ENCODE measurements around the gene COL4A5.

COL4A5 gene

DNA sequence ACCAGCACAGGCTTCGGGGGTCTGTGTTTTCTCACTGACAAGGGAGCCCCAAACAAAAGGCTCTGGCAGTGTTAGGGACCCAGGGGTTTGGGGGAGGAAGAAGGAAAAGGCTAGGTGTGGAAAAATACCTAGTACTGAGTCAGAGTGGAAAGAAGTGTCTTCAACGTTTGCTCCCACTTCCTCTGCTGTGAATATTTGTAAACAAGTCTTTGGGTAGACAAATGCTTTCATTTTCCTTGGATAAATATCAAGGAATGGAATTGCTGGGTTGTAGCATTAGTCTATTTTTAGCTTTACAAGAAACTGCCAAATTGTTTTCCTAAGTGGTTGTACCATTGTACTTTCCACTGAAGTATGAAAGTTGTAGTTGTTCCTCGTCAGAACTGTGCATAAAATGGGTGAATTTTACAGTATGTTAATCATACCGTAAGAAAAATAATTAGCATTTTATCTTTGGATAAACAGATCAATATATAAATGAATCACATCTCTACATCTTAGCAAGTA lies 17.4 kb downstream of the COL4A5 start:
- no peak overlapping the region for H3K27ac ChIP-seq (replicated peaks; ENCODE audit: low read length)
- H3K9ac ChIP-seq (ENCODE audit: low read depth, low read length, poor library complexity), result no peak overlapping the region
- H3K14ac ChIP-seq (ENCODE audit: low read length), result no peak overlapping the region
- no peak overlapping the region for H2BK120ac ChIP-seq (ENCODE audit: low read depth, low read length)
- no peaks in the 10 kb centered on the region for H3K4me1 ChIP-seq (ENCODE audit: control insufficient read depth in 2 of 2, insufficient read depth in 1 of 2, low read depth in 1 of 2, low read length in 2 of 2)
- H3K36me3 ChIP-seq (replicated peaks in 1 of 2; ENCODE audit: control insufficient read depth in 2 of 2, insufficient read depth in 2 of 2, low read length in 2 of 2), result no peaks in the 10 kb centered on the region
- H4K8ac ChIP-seq (ENCODE audit: low read depth, low read length), result no peak overlapping the region
- no peaks in the 10 kb centered on the region for H3K27me3 ChIP-seq (ENCODE audit: control insufficient read depth in 3 of 3, insufficient read depth in 3 of 3, low read depth in 1 of 3, low read length in 3 of 3)
- H2AK5ac ChIP-seq (ENCODE audit: low read depth, low read length), result no peak overlapping the region
- DNase-seq (ENCODE audit: low spot score), result no peak
- no peak overlapping the region for H3K4me3 ChIP-seq (ENCODE audit: low read length in 2 of 2)
- H3K23ac ChIP-seq (ENCODE audit: low read depth, low read length, poor library complexity), result no peak overlapping the region
- no peak overlapping the region for H2AFZ ChIP-seq (ENCODE audit: low read length)
- no CpG with 5 or more reads among the region's 4 CpGs for WGBS, 2 donors (ENCODE audit: extremely low coverage in 2 of 2, insufficient read length in 2 of 2, insufficient replicate concordance in 1 of 2)
- no peaks in the 10 kb centered on the region for H3K9me3 ChIP-seq (replicated peaks in 1 of 2; ENCODE audit: control insufficient read depth in 2 of 2, insufficient read depth in 1 of 2, low read depth in 1 of 2, low read length in 2 of 2)
- H3K4me2 ChIP-seq (ENCODE audit: insufficient read depth, low read length, poor library complexity, severe bottlenecking), result no peak overlapping the region
- H3K18ac ChIP-seq (ENCODE audit: low read length), result no peak overlapping the region
- H4K91ac ChIP-seq (ENCODE audit: low read depth, low read length, poor library complexity), result no peak overlapping the region
- no peak overlapping the region for H3K4ac ChIP-seq (ENCODE audit: low read length)
- no peak overlapping the region for H2BK5ac ChIP-seq (ENCODE audit: low read length)
- no peak overlapping the region for H2BK12ac ChIP-seq (ENCODE audit: low read length)
- H3K79me1 ChIP-seq (ENCODE audit: low read depth, low read length), result no peaks in the 10 kb centered on the region
- H2BK15ac ChIP-seq (ENCODE audit: low read length), result no peak overlapping the region

GRCh38 chrX:108464604-108465003 lies 25.0 kb downstream of the COL4A5 start:
- H2BK15ac ChIP-seq (ENCODE audit: low read length), result no peak overlapping the region
- no peak overlapping the region for H3K4me2 ChIP-seq (ENCODE audit: insufficient read depth, low read length, poor library complexity, severe bottlenecking)
- H3K23ac ChIP-seq (ENCODE audit: low read depth, low read length, poor library complexity), result no peak overlapping the region
- H3K27ac ChIP-seq (replicated peaks; ENCODE audit: low read length), result no peak overlapping the region
- H4K8ac ChIP-seq (ENCODE audit: low read depth, low read length), result no peak overlapping the region
- DNase-seq (ENCODE audit: low spot score), result no peak
- no peaks in the 10 kb centered on the region for H3K36me3 ChIP-seq (replicated peaks in 1 of 2; ENCODE audit: control insufficient read depth in 2 of 2, insufficient read depth in 2 of 2, low read length in 2 of 2)
- no peak overlapping the region for H2AK5ac ChIP-seq (ENCODE audit: low read depth, low read length)
- no peak overlapping the region for H2BK5ac ChIP-seq (ENCODE audit: low read length)
- no peaks in the 10 kb centered on the region for H3K4me1 ChIP-seq (ENCODE audit: control insufficient read depth in 2 of 2, insufficient read depth in 1 of 2, low read depth in 1 of 2, low read length in 2 of 2)
- H3K9me3 ChIP-seq (replicated peaks in 1 of 2; ENCODE audit: control insufficient read depth in 2 of 2, insufficient read depth in 1 of 2, low read depth in 1 of 2, low read length in 2 of 2), result no peaks in the 10 kb centered on the region
- no peak overlapping the region for H3K4ac ChIP-seq (ENCODE audit: low read length)
- no peak overlapping the region for H2BK12ac ChIP-seq (ENCODE audit: low read length)
- no peak overlapping the region for H3K18ac ChIP-seq (ENCODE audit: low read length)
- H3K14ac ChIP-seq (ENCODE audit: low read length), result no peak overlapping the region
- H4K91ac ChIP-seq (ENCODE audit: low read depth, low read length, poor library complexity), result no peak overlapping the region
- H3K27me3 ChIP-seq (ENCODE audit: control insufficient read depth in 3 of 3, insufficient read depth in 3 of 3, low read depth in 1 of 3, low read length in 3 of 3), result no peaks in the 10 kb centered on the region
- no peak overlapping the region for H3K4me3 ChIP-seq (ENCODE audit: low read length in 2 of 2)
- no peak overlapping the region for H2AFZ ChIP-seq (ENCODE audit: low read length)
- no peak overlapping the region for H3K9ac ChIP-seq (ENCODE audit: low read depth, low read length, poor library complexity)
- no CpG with 5 or more reads among the region's 3 CpGs for WGBS, 2 donors (ENCODE audit: extremely low coverage in 2 of 2, insufficient read length in 2 of 2, insufficient replicate concordance in 1 of 2)
- no peaks in the 10 kb centered on the region for H3K79me1 ChIP-seq (ENCODE audit: low read depth, low read length)
- no peak overlapping the region for H2BK120ac ChIP-seq (ENCODE audit: low read depth, low read length)

- Histone ChIP-seq H3K4me2 (ENCODE audit: insufficient read depth, low read length, poor library complexity, severe bottlenecking) (no peak overlapping the region), H2BK15ac (ENCODE audit: low read length) (no peak overlapping the region), H2BK5ac (ENCODE audit: low read length) (no peak overlapping the region), H3K4ac (ENCODE audit: low read length) (no peak overlapping the region), H3K4me1 (ENCODE audit: control insufficient read depth in 2 of 2, insufficient read depth in 1 of 2, low read depth in 1 of 2, low read length in 2 of 2) (no peaks in the 10 kb centered on the region), H3K79me1 (ENCODE audit: low read depth, low read length) (no peaks in the 10 kb centered on the region), H3K36me3 (replicated peaks in 1 of 2; ENCODE audit: control insufficient read depth in 2 of 2, insufficient read depth in 2 of 2, low read length in 2 of 2) (no peaks in the 10 kb centered on the region), H3K9ac (ENCODE audit: low read depth, low read length, poor library complexity) (no peak overlapping the region), H3K27ac (replicated peaks; ENCODE audit: low read length) (no peak overlapping the region), H3K18ac (ENCODE audit: low read length) (no peak overlapping the region), H4K91ac (ENCODE audit: low read depth, low read length, poor library complexity) (no peak overlapping the region), H2AFZ (ENCODE audit: low read length) (no peak overlapping the region), H3K27me3 (ENCODE audit: control insufficient read depth in 3 of 3, insufficient read depth in 3 of 3, low read depth in 1 of 3, low read length in 3 of 3) (no peaks in the 10 kb centered on the region), H3K23ac (ENCODE audit: low read depth, low read length, poor library complexity) (no peak overlapping the region), H2AK5ac (ENCODE audit: low read depth, low read length) (no peak overlapping the region), H3K9me3 (replicated peaks in 1 of 2; ENCODE audit: control insufficient read depth in 2 of 2, insufficient read depth in 1 of 2, low read depth in 1 of 2, low read length in 2 of 2) (no peaks in the 10 kb centered on the region), H2BK120ac (ENCODE audit: low read depth, low read length) (no peak overlapping the region), H2BK12ac (ENCODE audit: low read length) (no peak overlapping the region), H3K14ac (ENCODE audit: low read length) (no peak overlapping the region), H4K8ac (ENCODE audit: low read depth, low read length) (no peak overlapping the region), H3K4me3 (ENCODE audit: low read length in 2 of 2) (no peak overlapping the region)
- no CpG with 5 or more reads among the region's 1 CpG for WGBS, 2 donors (ENCODE audit: extremely low coverage in 2 of 2, insufficient read length in 2 of 2, insufficient replicate concordance in 1 of 2)
- DNase-seq (ENCODE audit: low spot score), result no peak
Observed at GRCh38 chrX:108468486-108468885, 28.8 kb downstream of the COL4A5 start.

DNA sequence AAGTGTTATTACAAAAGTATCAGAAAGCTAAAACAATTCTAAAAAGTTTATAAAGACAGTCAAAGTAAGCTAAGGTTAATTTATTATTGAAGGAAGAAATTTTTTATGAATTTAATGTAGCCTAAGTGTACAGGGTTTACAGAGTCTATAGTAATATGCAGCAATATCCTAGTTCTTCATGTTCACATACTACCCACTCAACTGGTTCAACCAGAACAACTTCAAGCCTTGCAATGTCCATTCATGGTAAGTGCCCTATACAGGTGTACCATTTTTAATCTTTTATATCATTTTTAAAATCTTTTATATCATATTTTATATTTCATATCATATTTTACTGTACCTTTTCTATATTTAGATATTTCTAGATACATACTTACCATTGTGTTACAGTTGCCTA lies 34.3 kb downstream of the COL4A5 start:
- DNase-seq (ENCODE audit: low spot score), result no peak
- H3K18ac ChIP-seq (ENCODE audit: low read length), result no peak overlapping the region
- peaks cover 0 to 4% of the 10 kb centered on the region in 2 donors for H3K9me3 ChIP-seq (replicated peaks in 1 of 2; ENCODE audit: control insufficient read depth in 2 of 2, insufficient read depth in 1 of 2, low read depth in 1 of 2, low read length in 2 of 2)
- no peaks in the 10 kb centered on the region for H3K4me1 ChIP-seq (ENCODE audit: control insufficient read depth in 2 of 2, insufficient read depth in 1 of 2, low read depth in 1 of 2, low read length in 2 of 2)
- H3K4me3 ChIP-seq (ENCODE audit: low read length in 2 of 2), result no peak overlapping the region
- no peak overlapping the region for H3K4ac ChIP-seq (ENCODE audit: low read length)
- no peaks in the 10 kb centered on the region for H3K27me3 ChIP-seq (ENCODE audit: control insufficient read depth in 3 of 3, insufficient read depth in 3 of 3, low read depth in 1 of 3, low read length in 3 of 3)
- H4K8ac ChIP-seq (ENCODE audit: low read depth, low read length), result no peak overlapping the region
- H4K91ac ChIP-seq (ENCODE audit: low read depth, low read length, poor library complexity), result no peak overlapping the region
- no peak overlapping the region for H2AK5ac ChIP-seq (ENCODE audit: low read depth, low read length)
- no peak overlapping the region for H2BK12ac ChIP-seq (ENCODE audit: low read length)
- H3K14ac ChIP-seq (ENCODE audit: low read length), result no peak overlapping the region
- no peaks in the 10 kb centered on the region for H3K79me1 ChIP-seq (ENCODE audit: low read depth, low read length)
- H3K23ac ChIP-seq (ENCODE audit: low read depth, low read length, poor library complexity), result no peak overlapping the region
- H2BK5ac ChIP-seq (ENCODE audit: low read length), result no peak overlapping the region
- no peak overlapping the region for H2AFZ ChIP-seq (ENCODE audit: low read length)
- no peak overlapping the region for H3K9ac ChIP-seq (ENCODE audit: low read depth, low read length, poor library complexity)
- H3K27ac ChIP-seq (replicated peaks; ENCODE audit: low read length), result no peak overlapping the region
- H2BK120ac ChIP-seq (ENCODE audit: low read depth, low read length), result no peak overlapping the region
- H2BK15ac ChIP-seq (ENCODE audit: low read length), result no peak overlapping the region
- no peak overlapping the region for H3K4me2 ChIP-seq (ENCODE audit: insufficient read depth, low read length, poor library complexity, severe bottlenecking)
- H3K36me3 ChIP-seq (replicated peaks in 1 of 2; ENCODE audit: control insufficient read depth in 2 of 2, insufficient read depth in 2 of 2, low read length in 2 of 2), result no peaks in the 10 kb centered on the region
